Lung (tissue), 12 donors: ENCODE data around the gene FAM186B. TPM values are rescaled to one million over a fixed set of nuclear protein-coding genes. Genes with fewer than 3 reads are reported as not detected.

ENCODE experiments used
- ATAC-seq: fragments of 200-7000 bp; cut with Tn5 transposase; one replicate; pipeline ENCODE4 v1.9.1; 2020; ENCODE audit warnings: moderate number of reproducible peaks; ENCODE audit not compliant: insufficient read depth, low FRiP score
- DNase-seq, 3 donors: peaks; one replicate each; pipeline ENCODE4 v3.0.0-alpha.2; 2013 to 2017
- H3K27ac ChIP-seq, 2 donors: one replicate each; pipeline ENCODE4 v1.5.1; 2013; ENCODE audit warnings: mild to moderate bottlenecking in 2 of 2, moderate library complexity in 2 of 2, control low read depth in 1 of 2, inconsistent platforms in 1 of 2, low read depth in 1 of 2, low read length in 1 of 2
- H3K27me3 ChIP-seq, 3 donors: one replicate each; pipeline ENCODE4 v1.5.1; 2013; ENCODE audit warnings: low read length in 2 of 3; ENCODE audit not compliant: control insufficient read depth in 3 of 3, insufficient read depth in 3 of 3
- H3K36me3 ChIP-seq, 4 donors: one replicate each; pipeline ENCODE4 v1.5.1; 2013; ENCODE audit warnings: low read length in 4 of 4, mild to moderate bottlenecking in 1 of 4, moderate library complexity in 1 of 4; ENCODE audit not compliant: control insufficient read depth in 4 of 4, insufficient read depth in 4 of 4
- H3K4me1 ChIP-seq, 5 donors: one replicate each; pipeline ENCODE4 v1.5.1; 2013; ENCODE audit warnings: low read length in 5 of 5, mild to moderate bottlenecking in 2 of 5, moderate library complexity in 1 of 5; ENCODE audit not compliant: control insufficient read depth in 5 of 5, insufficient read depth in 5 of 5
- H3K4me3 ChIP-seq: one replicate; pipeline ENCODE4 v1.5.1; 2013; ENCODE audit warnings: mild to moderate bottlenecking, control low read depth, moderate library complexity
- H3K9ac ChIP-seq, 2 donors: one replicate each; pipeline ENCODE4 v1.5.1; 2013; ENCODE audit warnings: low read length in 2 of 2, control low read depth in 1 of 2; ENCODE audit not compliant: insufficient read depth in 1 of 2
- H3K9me3 ChIP-seq, 4 donors: one replicate each; pipeline ENCODE4 v1.5.1; 2013; ENCODE audit warnings: low read length in 3 of 4, mild to moderate bottlenecking in 1 of 4, moderate library complexity in 1 of 4; ENCODE audit not compliant: control insufficient read depth in 4 of 4, insufficient read depth in 3 of 4
- CTCF ChIP-seq: IDR thresholded peaks from 2 replicates; pipeline ENCODE4 v1.5.1; 2012; ENCODE audit warnings: mild to moderate bottlenecking; ENCODE audit errors: control extremely low read depth, extremely low read depth
- WGBS, 2 donors: extraction: QIAGEN DNeasy Blood & Tissue Kit; methylation state at CpG; one replicate each; pipeline ENCODE4 v1.1.7; 2013; 5-methylcytosine and 5-hydroxymethylcytosine counted together
- polyA plus RNA-seq, 2 donors: library from polyadenylated mRNA; stranded (reverse); fragments of 200-250 nt; gene quantifications; one replicate each; pipeline ENCODE4 v1.2.1, GENCODE V29; 2013
- total RNA-seq, 2 donors: library from RNA; depleted of rRNA in 1 of 2; stranded (reverse); fragments of >200 nt in 1 of 2; gene quantifications; one replicate each; pipeline ENCODE4 v1.2.1, GENCODE V29; 2014 to 2021
- donor health status: control.
- donor health status: control.
- donor health status: Bipolar disorder and iron deficiency.
- donor health status: healthy.
- donor health status: DM: yes; HTN: yes; CAD: no.

FAM186B gene
- total and polyA plus RNA-seq, 4 donors, result 0.17 to 0.80 (median 0.43) TPM

- TF ChIP-seq CTCF, result no peak
- Histone ChIP-seq H3K9ac (no peak overlapping the region), H3K27me3 (peaks cover 0 to 7% (median 2%) of the 10 kb centered on the region in 3 donors), H3K4me1 (peaks cover 0 to 14% (median 7%) of the 10 kb centered on the region in 5 donors), H3K4me3 (no peak overlapping the region), H3K27ac (peak overlapping the region in 1 of 2 donors; percentile 24), H3K9me3 (no peaks in the 10 kb centered on the region), H3K36me3 (peaks cover 0 to 11% (median 2%) of the 10 kb centered on the region in 4 donors)
- no peak for DNase-seq
- 56% methylated on average over 7 of the region's 7 CpGs for WGBS, 2 donors
- ATAC-seq, result no peak
These were observed 53.4 kb downstream of the FAM186B start for GRCh38 chr12:49552014-49552413.

GRCh38 chr12:49550693-49551252, 54.7 kb downstream of the FAM186B start:
- no peaks in the 10 kb centered on the region for H3K36me3 ChIP-seq
- WGBS, 2 donors, result 84% methylated on average over 6 of the region's 6 CpGs
- ATAC-seq (no peak), DNase-seq (no peak)
- no peak overlapping the region for H3K9ac ChIP-seq
- no peak overlapping the region for H3K27ac ChIP-seq
- no peak for TF ChIP-seq CTCF
- H3K4me3 ChIP-seq, result no peak overlapping the region
- no peaks in the 10 kb centered on the region for H3K9me3 ChIP-seq
- H3K27me3 ChIP-seq, result peaks cover 0 to 15% (median 5%) of the 10 kb centered on the region in 3 donors
- peaks cover 0 to 14% (median 7%) of the 10 kb centered on the region in 5 donors for H3K4me1 ChIP-seq

- Histone ChIP-seq H3K36me3 (no peaks in the 10 kb centered on the region), H3K27ac (no peak overlapping the region), H3K9me3 (no peaks in the 10 kb centered on the region), H3K9ac (peak overlapping the region in 1 of 2 donors; percentile 28), H3K27me3 (peaks cover 0 to 19% (median 7%) of the 10 kb centered on the region in 3 donors), H3K4me1 (peaks cover 0 to 14% (median 7%) of the 10 kb centered on the region in 5 donors), H3K4me3 (no peak overlapping the region)
- TF ChIP-seq CTCF, result no peak
- 91 to 96% methylated on average over 28 of the region's 28 CpGs for WGBS, 2 donors
- no peak for ATAC-seq
- no peak for DNase-seq
These were observed 55.4 kb downstream of the FAM186B start for GRCh38 chr12:49549735-49550692.
